Liver (tissue), 9 donors: Measurements from ENCODE around the gene LPA. TPM values are rescaled to one million over a fixed set of nuclear protein-coding genes. Genes with fewer than 3 reads are reported as not detected.

Source experiments
- DNase-seq: peaks from one replicate; pipeline ENCODE4 v3.0.0-alpha.2; 2017; ENCODE audit warnings: low spot score
- H3K27ac ChIP-seq, 2 donors: one replicate each; pipeline ENCODE4 v1.7.0; 2013; ENCODE audit warnings: inconsistent platforms in 2 of 2, low read length in 2 of 2, control low read depth in 1 of 2, low read depth in 1 of 2, mild to moderate bottlenecking in 1 of 2
- H3K27me3 ChIP-seq, 4 donors: one replicate each; pipeline versions ENCODE4 v1.6.1 to v1.7.0; 2013; ENCODE audit warnings: low read length in 3 of 4, inconsistent platforms in 1 of 4, mild to moderate bottlenecking in 1 of 4, moderate library complexity in 1 of 4; ENCODE audit not compliant: control insufficient read depth in 4 of 4, insufficient read depth in 4 of 4
- H3K36me3 ChIP-seq, 4 donors: one replicate each; pipeline versions ENCODE4 v1.6.1 to v1.7.0; 2013; ENCODE audit warnings: low read length in 3 of 4, mild to moderate bottlenecking in 3 of 4, low read depth in 1 of 4, moderate library complexity in 1 of 4; ENCODE audit not compliant: control insufficient read depth in 4 of 4, insufficient read depth in 3 of 4
- H3K4me1 ChIP-seq, 4 donors: one replicate each; pipeline versions ENCODE4 v1.6.1 to v1.7.0; 2013; ENCODE audit warnings: low read length in 3 of 4, mild to moderate bottlenecking in 3 of 4, moderate library complexity in 1 of 4; ENCODE audit not compliant: control insufficient read depth in 4 of 4, insufficient read depth in 4 of 4
- H3K4me3 ChIP-seq, 3 donors: one replicate each; pipeline versions ENCODE4 v1.6.1 to v1.7.0; 2013; ENCODE audit warnings: low read length in 3 of 3, control low read depth in 1 of 3, low read depth in 1 of 3, mild to moderate bottlenecking in 1 of 3
- H3K9ac ChIP-seq, 2 donors: one replicate each; pipeline ENCODE4 v1.7.0; 2013; ENCODE audit warnings: low read length in 2 of 2, mild to moderate bottlenecking in 2 of 2, moderate library complexity in 2 of 2, control low read depth in 1 of 2, low read depth in 1 of 2
- H3K9me3 ChIP-seq, 4 donors: one replicate each; pipeline versions ENCODE4 v1.6.1 to v1.7.0; 2013; ENCODE audit warnings: low read length in 3 of 4; ENCODE audit not compliant: control insufficient read depth in 4 of 4
- ATF3 ChIP-seq: IDR thresholded peaks from 2 replicates; pipeline ENCODE4 v1.6.1; 2016; ENCODE audit warnings: antibody characterized with exemption
- CTCF ChIP-seq: fragments of 150-350 bp; IDR thresholded peaks from 2 replicates; pipeline ENCODE4 v1.5.1; 2017; ENCODE audit warnings: improper control_type of control experiment, low read depth, low read length; ENCODE audit not compliant: missing input control
- EGR1 ChIP-seq, 2 donors: IDR thresholded peaks; 2 replicates each; pipeline ENCODE4 v1.6.1; 2016 to 2018; ENCODE audit warnings: antibody characterized with exemption in 2 of 2, low read depth in 2 of 2
- FOXA1 ChIP-seq: IDR thresholded peaks from 2 replicates; pipeline ENCODE4 v1.6.1; 2016; ENCODE audit warnings: antibody characterized with exemption
- FOXA2 ChIP-seq: IDR thresholded peaks from 2 replicates; pipeline ENCODE4 v1.6.1; 2016; ENCODE audit warnings: antibody characterized with exemption
- GABPA ChIP-seq, 2 donors: IDR thresholded peaks in 1 of 2; conservative IDR thresholded peaks in 1 of 2; 2 replicates each; pipeline ENCODE4 v1.6.1; 2016; ENCODE audit warnings: antibody characterized with exemption in 2 of 2, mild to moderate bottlenecking in 1 of 2, moderate library complexity in 1 of 2
- HNF4A ChIP-seq, 2 donors: conservative IDR thresholded peaks; 2 replicates each; pipeline ENCODE4 v1.6.1; 2016; ENCODE audit warnings: antibody characterized with exemption in 2 of 2, mild to moderate bottlenecking in 2 of 2
- HNF4G ChIP-seq: IDR thresholded peaks from 2 replicates; pipeline ENCODE4 v1.6.1; 2016; ENCODE audit warnings: antibody characterized with exemption
- JUND ChIP-seq, 2 donors: IDR thresholded peaks; 2 replicates each; pipeline ENCODE4 v1.6.1; 2016; ENCODE audit warnings: antibody characterized with exemption in 2 of 2
- MAX ChIP-seq: IDR thresholded peaks from 2 replicates; pipeline ENCODE4 v1.6.1; 2016; ENCODE audit warnings: antibody characterized with exemption
- NR2F2 ChIP-seq: IDR thresholded peaks from 2 replicates; pipeline ENCODE4 v1.6.1; 2016; ENCODE audit warnings: antibody characterized with exemption
- RAD21 ChIP-seq, 2 donors: IDR thresholded peaks; 2 replicates each; pipeline ENCODE4 v1.6.1; 2016; ENCODE audit warnings: antibody characterized with exemption in 2 of 2, mild to moderate bottlenecking in 2 of 2
- RXRA ChIP-seq, 2 donors: IDR thresholded peaks; 2 replicates each; pipeline ENCODE4 v1.6.1; 2017 to 2018; ENCODE audit warnings: antibody characterized with exemption in 2 of 2, mild to moderate bottlenecking in 1 of 2
- SP1 ChIP-seq: IDR thresholded peaks from 2 replicates; pipeline ENCODE4 v1.6.1; 2018; ENCODE audit warnings: antibody characterized with exemption, mild to moderate bottlenecking
- TAF1 ChIP-seq: conservative IDR thresholded peaks from 2 replicates; pipeline ENCODE4 v1.6.1; 2016; ENCODE audit warnings: antibody characterized with exemption, mild to moderate bottlenecking
- YY1 ChIP-seq: IDR thresholded peaks from 2 replicates; pipeline ENCODE4 v1.6.1; 2016; ENCODE audit warnings: antibody characterized with exemption, mild to moderate bottlenecking
- WGBS: extraction: QIAGEN DNeasy Blood & Tissue Kit; methylation state at CpG from one replicate; pipeline ENCODE4 v1.1.7; 2013; 5-methylcytosine and 5-hydroxymethylcytosine counted together
- polyA plus RNA-seq, 2 donors: library from polyadenylated mRNA; stranded (reverse) in 1 of 2; unstranded in 1 of 2; fragments of 200-250 nt in 1 of 2; fragments of >200 nt in 1 of 2; fragmentation: Nextera tagmentation in 1 of 2; extraction: Ambion mirVana in 1 of 2; gene quantifications; one replicate each; pipeline versions ENCODE4 v1.2.1 to v1.2.3, GENCODE V29; 2013 to 2015
- total RNA-seq, 2 donors: library from RNA; depleted of rRNA; stranded (reverse); fragments of >200 nt; gene quantifications; one replicate each; pipeline ENCODE4 v1.2.3, GENCODE V29; 2014
- TF ChIP-seq, protein P1 (sequence below): IDR thresholded peaks from 2 replicates; pipeline ENCODE4 v1.6.1; 2016; ENCODE audit warnings: antibody characterized with exemption
- TF ChIP-seq, protein P2 (sequence below): IDR thresholded peaks from 2 replicates; pipeline ENCODE4 v1.6.1; 2016; ENCODE audit warnings: antibody characterized with exemption, mild to moderate bottlenecking
- donor health status: healthy.
- donor health status: healthy.
- donor health status: healthy.
- donor health status: healthy.
- donor health status: healthy.

LPA gene
- total and polyA plus RNA-seq, 4 donors, result 7.9 to 62.8 (median 23.9) TPM

GRCh38 chr6:160513836-160514235 lies 150.2 kb downstream of the LPA start:
- no peak overlapping the region for H3K27ac ChIP-seq
- no peaks in the 10 kb centered on the region for H3K36me3 ChIP-seq
- WGBS, result 69% methylated on average over 3 of the region's 3 CpGs
- no peak overlapping the region for H3K4me3 ChIP-seq
- no peaks in the 10 kb centered on the region for H3K27me3 ChIP-seq
- no peaks in the 10 kb centered on the region for H3K9me3 ChIP-seq
- no peak for TF ChIP-seq RXRA (IDR thresholded peaks at IDR 0.05)
- TF ChIP-seq EGR1 (IDR thresholded peaks at IDR 0.05; ENCODE audit: low read depth in 2 of 2), result no peak
- TF ChIP-seq SP1, result no peak
- no peak for TF ChIP-seq HNF4G
- TF ChIP-seq RAD21 (IDR thresholded peaks at IDR 0.05), result no peak
- no peak for TF ChIP-seq ATF3
- no peak for TF ChIP-seq GABPA (IDR thresholded peaks at IDR 0.05 in 1 of 2, conservative IDR thresholded peaks at IDR 0.05 in 1 of 2)
- DNase-seq, result no peak
- peaks cover 3 to 21% (median 17%) of the 10 kb centered on the region in 4 donors for H3K4me1 ChIP-seq
- no peak overlapping the region for H3K9ac ChIP-seq

DNA sequence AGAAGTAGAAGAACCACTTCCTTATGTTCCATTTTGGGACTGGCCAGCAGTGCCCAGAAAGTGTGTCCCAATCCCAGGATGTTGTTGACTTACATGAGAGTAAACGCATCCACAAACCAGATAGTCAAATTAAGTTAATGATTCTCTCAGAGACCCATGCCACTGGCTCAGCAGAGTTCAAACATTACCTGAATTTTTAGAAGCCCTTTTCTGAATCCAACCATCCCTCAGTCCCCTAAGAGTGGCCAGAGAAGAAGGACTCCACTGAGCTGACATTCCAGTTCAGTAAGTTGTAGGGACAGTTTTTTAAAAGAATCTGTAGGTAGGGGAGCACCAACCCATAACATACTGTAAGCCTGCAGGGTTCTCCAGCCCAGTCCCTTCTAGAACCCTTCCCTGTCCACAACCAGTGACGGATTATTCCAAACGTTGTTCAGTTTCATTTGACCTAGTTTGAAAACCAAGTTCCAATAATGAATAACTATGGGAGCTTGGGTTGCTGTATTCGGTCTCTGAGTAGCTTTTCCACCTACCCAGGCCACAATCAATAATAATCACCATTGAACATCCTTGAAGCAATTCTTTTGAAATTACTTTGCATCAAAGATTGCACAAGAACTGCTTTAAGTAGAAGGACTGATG lies 153.0 kb downstream of the LPA start:
- Histone ChIP-seq H3K27ac (peak overlapping the region; percentile 73 to 82), H3K27me3 (no peaks in the 10 kb centered on the region), H3K4me3 (peak overlapping the region; percentile 61 to 83 (median 68)), H3K9ac (no peak overlapping the region), H3K36me3 (no peaks in the 10 kb centered on the region), H3K4me1 (peaks cover 12 to 45% (median 40%) of the 10 kb centered on the region in 4 donors), H3K9me3 (no peaks in the 10 kb centered on the region)
- no peak for DNase-seq
- TF ChIP-seq SP1 (peak; percentile 62), HNF4A (conservative IDR thresholded peaks at IDR 0.05) (peak; percentile 30 to 57), GABPA (IDR thresholded peaks at IDR 0.05 in 1 of 2, conservative IDR thresholded peaks at IDR 0.05 in 1 of 2) (no peak), TAF1 (peak; percentile 97), JUND (IDR thresholded peaks at IDR 0.05) (peak in 1 of 2 donors; percentile 23), HNF4G (no peak), FOXA1 (peak; percentile 46), RAD21 (IDR thresholded peaks at IDR 0.05) (no peak), EGR1 (IDR thresholded peaks at IDR 0.05; ENCODE audit: low read depth in 2 of 2) (no peak), MAX (no peak), ATF3 (peak; percentile 35), YY1 (peak; percentile 68), RXRA (IDR thresholded peaks at IDR 0.05) (peak; percentile 56 to 73), CTCF (no peak), NR2F2 (no peak), FOXA2 (peak; percentile 67)
- TF ChIP-seq, protein P1, sequence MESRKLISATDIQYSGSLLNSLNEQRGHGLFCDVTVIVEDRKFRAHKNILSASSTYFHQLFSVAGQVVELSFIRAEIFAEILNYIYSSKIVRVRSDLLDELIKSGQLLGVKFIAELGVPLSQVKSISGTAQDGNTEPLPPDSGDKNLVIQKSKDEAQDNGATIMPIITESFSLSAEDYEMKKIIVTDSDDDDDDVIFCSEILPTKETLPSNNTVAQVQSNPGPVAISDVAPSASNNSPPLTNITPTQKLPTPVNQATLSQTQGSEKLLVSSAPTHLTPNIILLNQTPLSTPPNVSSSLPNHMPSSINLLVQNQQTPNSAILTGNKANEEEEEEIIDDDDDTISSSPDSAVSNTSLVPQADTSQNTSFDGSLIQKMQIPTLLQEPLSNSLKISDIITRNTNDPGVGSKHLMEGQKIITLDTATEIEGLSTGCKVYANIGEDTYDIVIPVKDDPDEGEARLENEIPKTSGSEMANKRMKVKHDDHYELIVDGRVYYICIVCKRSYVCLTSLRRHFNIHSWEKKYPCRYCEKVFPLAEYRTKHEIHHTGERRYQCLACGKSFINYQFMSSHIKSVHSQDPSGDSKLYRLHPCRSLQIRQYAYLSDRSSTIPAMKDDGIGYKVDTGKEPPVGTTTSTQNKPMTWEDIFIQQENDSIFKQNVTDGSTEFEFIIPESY, result no peak
- TF ChIP-seq, protein P2, sequence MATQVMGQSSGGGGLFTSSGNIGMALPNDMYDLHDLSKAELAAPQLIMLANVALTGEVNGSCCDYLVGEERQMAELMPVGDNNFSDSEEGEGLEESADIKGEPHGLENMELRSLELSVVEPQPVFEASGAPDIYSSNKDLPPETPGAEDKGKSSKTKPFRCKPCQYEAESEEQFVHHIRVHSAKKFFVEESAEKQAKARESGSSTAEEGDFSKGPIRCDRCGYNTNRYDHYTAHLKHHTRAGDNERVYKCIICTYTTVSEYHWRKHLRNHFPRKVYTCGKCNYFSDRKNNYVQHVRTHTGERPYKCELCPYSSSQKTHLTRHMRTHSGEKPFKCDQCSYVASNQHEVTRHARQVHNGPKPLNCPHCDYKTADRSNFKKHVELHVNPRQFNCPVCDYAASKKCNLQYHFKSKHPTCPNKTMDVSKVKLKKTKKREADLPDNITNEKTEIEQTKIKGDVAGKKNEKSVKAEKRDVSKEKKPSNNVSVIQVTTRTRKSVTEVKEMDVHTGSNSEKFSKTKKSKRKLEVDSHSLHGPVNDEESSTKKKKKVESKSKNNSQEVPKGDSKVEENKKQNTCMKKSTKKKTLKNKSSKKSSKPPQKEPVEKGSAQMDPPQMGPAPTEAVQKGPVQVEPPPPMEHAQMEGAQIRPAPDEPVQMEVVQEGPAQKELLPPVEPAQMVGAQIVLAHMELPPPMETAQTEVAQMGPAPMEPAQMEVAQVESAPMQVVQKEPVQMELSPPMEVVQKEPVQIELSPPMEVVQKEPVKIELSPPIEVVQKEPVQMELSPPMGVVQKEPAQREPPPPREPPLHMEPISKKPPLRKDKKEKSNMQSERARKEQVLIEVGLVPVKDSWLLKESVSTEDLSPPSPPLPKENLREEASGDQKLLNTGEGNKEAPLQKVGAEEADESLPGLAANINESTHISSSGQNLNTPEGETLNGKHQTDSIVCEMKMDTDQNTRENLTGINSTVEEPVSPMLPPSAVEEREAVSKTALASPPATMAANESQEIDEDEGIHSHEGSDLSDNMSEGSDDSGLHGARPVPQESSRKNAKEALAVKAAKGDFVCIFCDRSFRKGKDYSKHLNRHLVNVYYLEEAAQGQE, result peak; percentile 72
- 32% methylated on average over 4 of the region's 4 CpGs for WGBS
